Fibroblast of pulmonary artery (primary cell): ENCODE measurements around the gene MS4A10.

Experiments used
- DNase-seq: peaks from one replicate; pipeline ENCODE4 v3.0.0-alpha.2; 2010; ENCODE audit warnings: low read depth
- H3K4me3 ChIP-seq: replicated peaks from 2 replicates; pipeline ENCODE4 v1.5.1; 2011; ENCODE audit warnings: low read depth, mild to moderate bottlenecking, control low read depth, low read length, moderate library complexity
- CTCF ChIP-seq: IDR thresholded peaks from 2 replicates; pipeline ENCODE4 v1.5.1; 2011; ENCODE audit warnings: mild to moderate bottlenecking, control low read depth, low read length, inconsistent platforms; ENCODE audit errors: missing control alignments

The MS4A10 gene

GRCh38 chr11:60786811-60787567, 1.9 kb downstream of the MS4A10 start:
- DNase-seq, result peak; percentile 93
- no peak overlapping the region for H3K4me3 ChIP-seq
- TF ChIP-seq CTCF, result no peak

- peak; percentile 54 for DNase-seq
- TF ChIP-seq CTCF, result no peak
Observed at GRCh38 chr11:60788401-60789125, 3.4 kb downstream of the MS4A10 start.

GRCh38 chr11:60790726-60791125, 5.6 kb downstream of the MS4A10 start:
- no peak overlapping the region for H3K4me3 ChIP-seq
- TF ChIP-seq CTCF, result no peak
- no peak for DNase-seq

More at GRCh38 chr11:60788401-60789125, 3.4 kb downstream of the MS4A10 start:
- H3K4me3 ChIP-seq, result no peak overlapping the region

- no peak for DNase-seq
- no peak overlapping the region for H3K4me3 ChIP-seq
- TF ChIP-seq CTCF, result no peak
Observed at GRCh38 chr11:60791153-60791933, 6.2 kb downstream of the MS4A10 start.

DNA sequence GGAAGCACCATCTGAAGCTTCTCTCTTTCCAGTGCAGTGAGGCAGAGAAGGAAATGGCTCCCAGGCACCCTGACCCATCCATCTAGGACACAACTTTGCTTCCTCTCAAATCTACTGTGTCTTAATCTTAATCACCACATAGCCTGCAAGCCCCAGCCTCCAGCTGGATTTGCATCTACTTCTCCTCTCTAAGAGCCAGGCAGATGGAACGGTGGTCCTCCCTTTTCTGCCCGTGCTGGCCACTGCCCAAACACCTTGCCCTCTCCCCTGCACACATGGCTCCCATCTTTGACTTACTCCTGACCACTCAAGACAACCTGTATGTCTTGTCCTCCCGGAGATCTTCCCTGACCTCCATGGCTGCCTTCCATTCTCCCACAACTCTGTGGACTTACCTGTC, 7.4 kb downstream of the MS4A10 start:
- TF ChIP-seq CTCF, result no peak
- DNase-seq, result no peak
- no peak overlapping the region for H3K4me3 ChIP-seq

DNA sequence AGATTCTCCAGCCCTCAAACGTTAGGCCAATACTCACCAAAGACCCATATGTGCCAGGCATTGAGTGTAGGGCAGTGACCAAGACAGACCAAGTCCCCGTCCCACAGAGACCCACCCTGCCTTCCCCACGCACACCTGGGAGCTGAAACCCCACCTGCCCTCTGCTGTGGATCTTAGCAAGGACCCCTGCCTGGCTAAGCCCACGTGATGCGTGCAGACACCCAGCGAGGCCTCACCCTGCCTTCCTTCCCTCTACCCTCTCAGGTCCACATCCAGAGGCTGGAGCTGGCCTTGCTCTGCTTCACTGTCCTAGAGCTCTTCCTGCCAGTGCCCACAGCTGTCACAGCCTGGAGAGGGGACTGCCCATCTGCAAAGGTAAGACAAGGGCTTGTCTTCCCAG, 10.2 kb downstream of the MS4A10 start:
- DNase-seq, result no peak
- no peak for TF ChIP-seq CTCF
- no peak overlapping the region for H3K4me3 ChIP-seq
